ENCODE measurements around the gene TSPAN18. TPM values are rescaled to one million over a fixed set of nuclear protein-coding genes. Genes with fewer than 3 reads are reported as not detected.

Gene TSPAN18
- total and polyA plus RNA-seq, 2 of the 4 experiments (the other 2 are of a cell fraction): 0.36 to 1.1 TPM

DNA sequence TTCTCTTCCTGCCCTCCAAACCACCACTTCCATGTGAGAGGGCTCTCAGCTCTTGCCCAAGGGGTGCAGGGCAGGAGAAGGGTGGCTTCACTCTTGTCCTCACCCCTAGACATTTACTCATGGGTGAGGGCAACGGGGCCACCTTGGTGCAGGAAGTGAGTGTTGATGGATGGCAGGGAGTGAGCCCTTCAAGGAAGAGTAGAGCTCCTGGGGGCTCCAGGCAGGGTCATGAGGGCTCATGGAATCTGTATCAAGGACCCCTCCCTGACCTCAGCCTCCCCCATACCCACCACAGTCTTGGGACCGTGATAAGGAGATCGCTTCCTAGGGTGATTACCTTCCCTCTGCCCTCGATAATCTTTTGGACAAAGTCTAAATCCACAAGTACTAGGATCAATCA is 37.8 kb downstream of the TSPAN18 start:
- Histone ChIP-seq H3K4me3 (ENCODE audit: insufficient read depth, low read depth, low read length) (no peak overlapping the region), H2AK5ac (ENCODE audit: low read depth, low read length) (peak overlapping the region; percentile 52), H4K20me1 (ENCODE audit: insufficient read depth, low read length) (no peaks in the 10 kb centered on the region), H3K4me2 (ENCODE audit: low read depth, low read length) (no peak overlapping the region), H2AK9ac (replicated peaks; ENCODE audit: low read depth, low read length, poor library complexity) (no peak overlapping the region), H3K27ac (ENCODE audit: insufficient read depth, low read length) (no peak overlapping the region), H3K18ac (ENCODE audit: low read depth, low read length) (peak overlapping the region; percentile 11; the same call in 1 of the 2 replicates), H3K4me1 (ENCODE audit: control insufficient read depth, insufficient read depth, low read length) (peaks cover 31% of the 10 kb centered on the region), H3K27me3 (ENCODE audit: control insufficient read depth, insufficient read depth, low read length) (no peaks in the 10 kb centered on the region), H3K9me3 (ENCODE audit: control insufficient read depth, insufficient read depth, low read length) (no peaks in the 10 kb centered on the region), H3K36me3 (ENCODE audit: control insufficient read depth, insufficient read depth, low read length) (no peaks in the 10 kb centered on the region), H4K5ac (ENCODE audit: low read depth, low read length) (no peak overlapping the region), H4K91ac (ENCODE audit: insufficient read depth, low read depth, low read length) (no peak overlapping the region; the same call in 1 of the 2 replicates), H3K9ac (ENCODE audit: low read depth, low read length) (no peak overlapping the region), H3K56ac (ENCODE audit: extremely low read depth, insufficient read depth, low read length) (no peak overlapping the region), H3K14ac (replicated peaks; ENCODE audit: low read depth, low read length) (no peak overlapping the region), H3K23ac (ENCODE audit: low read depth, low read length) (no peak overlapping the region), H3K9me1 (ENCODE audit: insufficient read depth, low read length) (peaks cover 6% of the 10 kb centered on the region; the same call in 1 of the 2 replicates), H2BK20ac (ENCODE audit: low read depth, low read length) (no peak overlapping the region), H2AFZ (replicated peaks; ENCODE audit: low read length, poor library complexity) (no peak overlapping the region), H2BK15ac (ENCODE audit: low read depth, low read length) (no peak overlapping the region), H2BK120ac (ENCODE audit: low read depth, low read length) (no peak overlapping the region), H3K4ac (ENCODE audit: low read depth, low read length) (no peak overlapping the region), H2BK5ac (ENCODE audit: low read depth, low read length, poor library complexity, severe bottlenecking) (no peak overlapping the region), H3K79me1 (ENCODE audit: low read depth in 1 of 2, low read length in 2 of 2) (no peaks in the 10 kb centered on the region), H4K8ac (ENCODE audit: low read depth in 2 of 2, low read length in 2 of 2) (no peak overlapping the region)
- POLR2A ChIA-PET (ENCODE audit: unreplicated experiment): no interaction called here
- TF ChIP-seq, protein P1, sequence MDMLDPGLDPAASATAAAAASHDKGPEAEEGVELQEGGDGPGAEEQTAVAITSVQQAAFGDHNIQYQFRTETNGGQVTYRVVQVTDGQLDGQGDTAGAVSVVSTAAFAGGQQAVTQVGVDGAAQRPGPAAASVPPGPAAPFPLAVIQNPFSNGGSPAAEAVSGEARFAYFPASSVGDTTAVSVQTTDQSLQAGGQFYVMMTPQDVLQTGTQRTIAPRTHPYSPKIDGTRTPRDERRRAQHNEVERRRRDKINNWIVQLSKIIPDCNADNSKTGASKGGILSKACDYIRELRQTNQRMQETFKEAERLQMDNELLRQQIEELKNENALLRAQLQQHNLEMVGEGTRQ (IDR thresholded peaks at IDR 0.05; ENCODE audit: low read depth, low read length): no peak
- TF ChIP-seq CEBPB (IDR thresholded peaks at IDR 0.05; ENCODE audit: low read depth, low read length): no peak
- TF ChIP-seq NFE2L2 (IDR thresholded peaks at IDR 0.05; ENCODE audit: low read depth, low read length): no peak
- TF ChIP-seq MAZ (IDR thresholded peaks at IDR 0.05; ENCODE audit: borderline replicate concordance, low read depth, low read length): no peak
- no peak for TF ChIP-seq RCOR1 (IDR thresholded peaks at IDR 0.05; ENCODE audit: insufficient replicate concordance, low read length)
- no peak for TF ChIP-seq RAD21 (IDR thresholded peaks at IDR 0.05; ENCODE audit: low read length)
- no peak for TF ChIP-seq CHD1 (IDR thresholded peaks at IDR 0.05; ENCODE audit: low read depth, low read length)
- TF ChIP-seq, protein P2, sequence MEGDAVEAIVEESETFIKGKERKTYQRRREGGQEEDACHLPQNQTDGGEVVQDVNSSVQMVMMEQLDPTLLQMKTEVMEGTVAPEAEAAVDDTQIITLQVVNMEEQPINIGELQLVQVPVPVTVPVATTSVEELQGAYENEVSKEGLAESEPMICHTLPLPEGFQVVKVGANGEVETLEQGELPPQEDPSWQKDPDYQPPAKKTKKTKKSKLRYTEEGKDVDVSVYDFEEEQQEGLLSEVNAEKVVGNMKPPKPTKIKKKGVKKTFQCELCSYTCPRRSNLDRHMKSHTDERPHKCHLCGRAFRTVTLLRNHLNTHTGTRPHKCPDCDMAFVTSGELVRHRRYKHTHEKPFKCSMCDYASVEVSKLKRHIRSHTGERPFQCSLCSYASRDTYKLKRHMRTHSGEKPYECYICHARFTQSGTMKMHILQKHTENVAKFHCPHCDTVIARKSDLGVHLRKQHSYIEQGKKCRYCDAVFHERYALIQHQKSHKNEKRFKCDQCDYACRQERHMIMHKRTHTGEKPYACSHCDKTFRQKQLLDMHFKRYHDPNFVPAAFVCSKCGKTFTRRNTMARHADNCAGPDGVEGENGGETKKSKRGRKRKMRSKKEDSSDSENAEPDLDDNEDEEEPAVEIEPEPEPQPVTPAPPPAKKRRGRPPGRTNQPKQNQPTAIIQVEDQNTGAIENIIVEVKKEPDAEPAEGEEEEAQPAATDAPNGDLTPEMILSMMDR (conservative IDR thresholded peaks at IDR 0.05; ENCODE audit: low read depth, low read length): no peak
- TF ChIP-seq FOS (IDR thresholded peaks at IDR 0.05; ENCODE audit: low read depth, low read length): no peak
- TF ChIP-seq BHLHE40 (IDR thresholded peaks at IDR 0.05; ENCODE audit: low read depth, low read length): no peak
- TF ChIP-seq, protein P3, sequence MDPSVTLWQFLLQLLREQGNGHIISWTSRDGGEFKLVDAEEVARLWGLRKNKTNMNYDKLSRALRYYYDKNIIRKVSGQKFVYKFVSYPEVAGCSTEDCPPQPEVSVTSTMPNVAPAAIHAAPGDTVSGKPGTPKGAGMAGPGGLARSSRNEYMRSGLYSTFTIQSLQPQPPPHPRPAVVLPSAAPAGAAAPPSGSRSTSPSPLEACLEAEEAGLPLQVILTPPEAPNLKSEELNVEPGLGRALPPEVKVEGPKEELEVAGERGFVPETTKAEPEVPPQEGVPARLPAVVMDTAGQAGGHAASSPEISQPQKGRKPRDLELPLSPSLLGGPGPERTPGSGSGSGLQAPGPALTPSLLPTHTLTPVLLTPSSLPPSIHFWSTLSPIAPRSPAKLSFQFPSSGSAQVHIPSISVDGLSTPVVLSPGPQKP (IDR thresholded peaks at IDR 0.05; ENCODE audit: borderline replicate concordance, low read depth, low read length): no peak
- no peak for TF ChIP-seq POLR2A (IDR thresholded peaks at IDR 0.05; ENCODE audit: low read depth, low read length)
- TF ChIP-seq RFX5 (IDR thresholded peaks at IDR 0.05; ENCODE audit: low read depth, low read length): no peak
- no peak for TF ChIP-seq MXI1 (IDR thresholded peaks at IDR 0.05; ENCODE audit: borderline replicate concordance, low read depth, low read length)
- TF ChIP-seq MAFK (IDR thresholded peaks at IDR 0.05; ENCODE audit: low read depth, low read length): no peak
- TF ChIP-seq SMC3 (IDR thresholded peaks at IDR 0.05; ENCODE audit: low read depth, low read length): no peak
- BruUV-seq (replicated peaks): no TSS peak
- ATAC-seq (ENCODE audit: low read depth) (no peak), DNase-seq (no peak)
- dilution Hi-C loops (cut with HindIII; ENCODE audit: low sequenced_read_pairs, unreplicated experiment) (loop anchor here (25.0 kb wide), 1 partner anchor 123 kb away; no protein-coding TSS in a partner anchor), intact Hi-C loops (cut with micrococcal nuclease) (loop anchor here (10.0 kb wide), 1 partner anchor 200 kb away; the partner anchor contains the start of gene CD82), in situ Hi-C loops (cut with MboI; ENCODE audit: low sequenced_read_pairs) (no loop called here)
- CTCF ChIA-PET: no interaction called here
- WGBS, 2 experiments (ENCODE audit: extremely low coverage in 2 of 2, insufficient read length in 1 of 2): no CpG with 5 or more reads among the region's 4 CpGs

Measured in IMR-90 (cell line).